Subcutaneous abdominal adipose tissue (tissue), 5 donors: ENCODE data around the gene NELFB.

ENCODE experiments used
- H3K27ac ChIP-seq: one replicate; pipeline ENCODE4 v1.7.0; 2013; ENCODE audit warnings: low read depth, mild to moderate bottlenecking, inconsistent platforms, low read length, moderate library complexity
- H3K27me3 ChIP-seq, 5 donors: one replicate each; pipeline ENCODE4 v1.7.0; 2013; ENCODE audit warnings: low read length in 5 of 5, inconsistent platforms in 1 of 5; ENCODE audit not compliant: control insufficient read depth in 5 of 5, insufficient read depth in 4 of 5
- H3K36me3 ChIP-seq, 5 donors: one replicate each; pipeline ENCODE4 v1.7.0; 2013; ENCODE audit warnings: low read length in 5 of 5; ENCODE audit not compliant: control insufficient read depth in 5 of 5, insufficient read depth in 5 of 5
- H3K4me1 ChIP-seq, 5 donors: one replicate each; pipeline ENCODE4 v1.7.0; 2013; ENCODE audit warnings: low read length in 5 of 5, mild to moderate bottlenecking in 3 of 5, moderate library complexity in 1 of 5; ENCODE audit not compliant: control insufficient read depth in 5 of 5, insufficient read depth in 5 of 5
- H3K4me3 ChIP-seq, 5 donors: one replicate each; pipeline ENCODE4 v1.7.0; 2013; ENCODE audit warnings: low read length in 5 of 5, low read depth in 1 of 5
- H3K9ac ChIP-seq, 5 donors: one replicate each; pipeline ENCODE4 v1.7.0; 2013; ENCODE audit warnings: low read length in 5 of 5, mild to moderate bottlenecking in 4 of 5, moderate library complexity in 3 of 5
- H3K9me3 ChIP-seq, 5 donors: one replicate each; pipeline ENCODE4 v1.7.0; 2013; ENCODE audit warnings: low read length in 5 of 5; ENCODE audit not compliant: control insufficient read depth in 5 of 5
- donor health status: healthy.
- donor health status: healthy.
- donor health status: healthy.
- donor health status: healthy.
- donor health status: healthy.

The NELFB gene

DNA sequence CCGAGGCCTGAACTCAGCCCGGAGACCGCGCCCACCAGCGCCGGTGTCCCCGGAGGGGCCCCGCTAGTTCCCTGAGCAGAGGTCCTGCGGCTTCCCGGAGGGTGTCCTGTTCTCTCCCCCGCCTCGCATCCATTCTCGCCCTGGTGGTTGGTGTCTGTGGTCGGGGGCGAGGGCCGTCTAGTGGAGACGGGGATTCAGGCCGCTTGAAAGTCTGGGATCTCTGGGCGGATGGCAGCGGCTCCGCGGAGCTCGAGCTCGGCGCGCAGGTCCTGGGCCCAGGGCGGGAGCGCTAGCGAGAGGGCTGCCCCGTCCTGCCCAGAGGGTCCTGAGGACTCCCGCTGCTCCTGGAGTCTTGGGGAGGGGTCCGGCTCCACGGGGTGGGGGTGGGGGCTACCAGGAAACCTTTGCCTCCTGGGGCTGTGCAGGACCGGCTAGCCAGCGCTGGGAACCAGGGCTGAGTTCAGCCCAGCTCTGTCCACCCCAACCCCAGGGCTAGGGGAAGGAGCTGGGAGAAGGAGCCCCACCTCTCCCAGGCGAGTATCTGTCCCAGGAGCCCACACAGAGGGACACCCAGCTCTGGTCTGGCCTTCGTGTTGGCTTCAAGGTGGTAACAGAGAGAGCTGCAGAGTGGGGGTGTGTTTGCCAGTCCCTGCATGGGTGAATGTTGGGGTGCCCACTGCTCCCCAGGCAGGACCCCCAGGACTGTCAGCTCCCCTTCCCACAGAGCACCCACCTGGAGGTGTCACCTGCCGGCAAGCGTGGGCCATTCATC lies 26.4 kb downstream of the NELFB start:
- Histone ChIP-seq H3K4me3 (no peak overlapping the region), H3K27me3 (peaks cover 0 to 20% (median 10%) of the 10 kb centered on the region in 5 donors), H3K27ac (no peak overlapping the region)

DNA sequence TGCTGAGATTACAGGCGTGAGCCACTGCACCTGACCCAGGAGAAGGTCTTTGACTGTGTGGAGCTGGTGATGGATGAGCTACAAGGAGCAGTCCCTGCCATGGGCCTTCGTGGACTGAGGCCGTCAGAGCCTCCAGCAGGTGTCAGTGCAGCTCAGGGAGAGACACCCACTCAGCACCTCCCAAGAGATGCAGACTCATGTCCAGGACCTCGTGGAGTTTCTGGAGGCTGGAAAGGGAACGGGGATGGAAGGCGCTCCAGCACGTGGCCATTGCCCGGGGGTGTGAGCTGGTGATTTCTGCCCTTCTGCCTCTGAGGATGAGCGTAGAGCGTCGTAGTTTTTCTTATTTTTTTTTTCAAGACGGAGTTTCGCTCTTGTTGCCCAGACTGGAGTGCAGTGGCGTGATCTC lies 31.9 kb downstream of the NELFB start:
- Histone ChIP-seq H3K9ac (no peak overlapping the region), H3K9me3 (no peaks in the 10 kb centered on the region), H3K27me3 (peaks cover 0 to 3% (median 0%) of the 10 kb centered on the region in 5 donors), H3K4me1 (peaks cover 0 to 5% (median 0%) of the 10 kb centered on the region in 5 donors), H3K4me3 (no peak overlapping the region), H3K27ac (no peak overlapping the region), H3K36me3 (no peaks in the 10 kb centered on the region)

More for the DNA sequence above, 26.4 kb downstream of the NELFB start:
- Histone ChIP-seq H3K4me1 (peaks cover 0 to 44% (median 27%) of the 10 kb centered on the region in 5 donors), H3K36me3 (peaks cover 0 to 19% (median 8%) of the 10 kb centered on the region in 5 donors), H3K9ac (no peak overlapping the region), H3K9me3 (peaks cover 0 to 3% (median 0%) of the 10 kb centered on the region in 5 donors)

DNA sequence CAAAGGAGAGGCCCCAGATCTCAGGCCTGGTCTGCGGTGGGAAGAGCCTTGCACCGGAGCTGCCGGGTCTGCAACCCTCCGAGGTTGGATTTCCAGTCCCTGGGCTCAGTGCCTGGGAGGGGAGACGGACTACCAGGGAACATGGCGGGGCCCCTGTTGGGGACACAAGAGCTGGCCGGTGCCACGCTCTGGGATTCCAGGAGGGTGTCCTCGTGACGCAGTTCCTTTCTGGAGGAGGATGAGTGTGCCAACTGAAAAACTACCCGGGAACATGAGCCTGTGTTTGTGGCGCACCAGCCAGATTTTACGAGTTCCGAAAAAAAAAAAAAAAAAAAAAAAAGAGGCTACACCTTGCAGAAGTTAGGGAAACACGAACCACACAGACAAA lies 38.0 kb downstream of the NELFB start:
- Histone ChIP-seq H3K27me3 (peaks cover 12 to 35% (median 29%) of the 10 kb centered on the region in 5 donors), H3K27ac (no peak overlapping the region), H3K9ac (no peak overlapping the region), H3K9me3 (peaks cover 0 to 5% (median 4%) of the 10 kb centered on the region in 5 donors), H3K4me1 (peaks cover 0 to 33% (median 26%) of the 10 kb centered on the region in 5 donors), H3K4me3 (no peak overlapping the region), H3K36me3 (no peaks in the 10 kb centered on the region)

DNA sequence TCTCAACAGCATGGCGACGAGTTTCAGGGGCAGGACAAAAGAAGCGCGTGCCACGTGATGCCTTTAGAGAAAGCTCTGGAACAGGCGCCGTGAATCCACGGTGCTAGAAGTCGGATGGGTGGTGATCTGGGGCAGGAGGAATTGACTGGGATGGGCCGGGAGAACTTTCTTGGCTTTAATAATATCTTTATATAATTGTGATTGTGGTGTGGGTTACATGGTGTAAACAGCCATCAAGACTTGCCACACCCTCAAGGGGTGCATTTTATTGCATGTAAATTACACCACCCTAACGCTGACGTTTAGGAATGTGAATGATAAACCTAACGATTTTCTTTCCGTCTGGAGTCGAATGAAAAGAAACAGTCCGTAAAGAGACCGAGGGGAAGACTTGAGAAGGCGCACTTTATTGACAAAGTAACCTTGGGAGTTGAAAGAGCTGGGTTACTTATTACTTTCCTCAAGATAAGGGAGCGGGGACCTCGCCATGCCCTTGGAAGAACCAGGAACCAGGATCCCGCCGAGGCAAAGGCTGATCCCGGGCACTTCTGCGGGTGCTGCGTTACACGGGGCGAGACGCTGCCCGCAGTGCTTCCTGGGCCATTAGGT lies 38.5 kb downstream of the NELFB start:
- Histone ChIP-seq H3K4me1 (peaks cover 0 to 38% (median 30%) of the 10 kb centered on the region in 5 donors), H3K27ac (no peak overlapping the region), H3K9ac (no peak overlapping the region), H3K27me3 (peaks cover 17 to 40% (median 34%) of the 10 kb centered on the region in 5 donors), H3K9me3 (peaks cover 0 to 5% (median 4%) of the 10 kb centered on the region in 5 donors), H3K4me3 (peak overlapping the region in 3 of 5 donors; percentile 4 to 27 (median 20)), H3K36me3 (no peaks in the 10 kb centered on the region)

DNA sequence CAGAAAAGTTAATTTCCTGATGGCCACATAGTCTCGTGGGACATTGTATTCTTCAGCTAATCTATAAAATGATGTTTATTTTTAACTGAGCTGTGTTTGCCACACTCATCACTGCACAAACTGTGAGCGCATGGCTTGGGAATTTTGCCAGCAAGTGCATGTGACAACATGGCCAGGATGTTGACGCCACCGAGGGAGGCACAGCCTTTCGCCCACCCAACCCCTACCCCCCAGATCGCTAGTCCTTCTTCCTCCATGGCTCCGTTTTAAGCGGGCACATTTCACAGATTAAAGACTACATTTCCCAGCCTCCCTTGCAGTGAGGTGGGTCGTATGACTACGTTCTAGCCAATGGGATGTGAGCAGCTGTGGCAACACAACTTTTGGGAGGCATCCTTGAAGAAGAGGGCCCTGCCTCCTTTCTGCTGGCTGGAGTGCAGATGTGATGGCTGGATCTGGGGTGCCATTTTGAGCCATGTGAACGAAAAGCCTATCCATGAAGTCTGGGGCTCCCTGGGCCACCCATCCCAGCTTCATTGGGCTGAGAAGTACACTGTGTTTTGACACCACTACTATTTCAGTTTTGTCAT lies 39.1 kb downstream of the NELFB start:
- peak overlapping the region in 4 of 5 donors; percentile 4 to 44 (median 24) for H3K4me3 ChIP-seq
- peaks cover 0 to 1% (median 0%) of the 10 kb centered on the region in 5 donors for H3K36me3 ChIP-seq
- peaks cover 0 to 44% (median 36%) of the 10 kb centered on the region in 5 donors for H3K4me1 ChIP-seq
- H3K9ac ChIP-seq, result no peak overlapping the region
- H3K27me3 ChIP-seq, result peaks cover 23 to 46% (median 40%) of the 10 kb centered on the region in 5 donors
- H3K27ac ChIP-seq, result no peak overlapping the region
- peaks cover 0 to 5% (median 4%) of the 10 kb centered on the region in 5 donors for H3K9me3 ChIP-seq

DNA sequence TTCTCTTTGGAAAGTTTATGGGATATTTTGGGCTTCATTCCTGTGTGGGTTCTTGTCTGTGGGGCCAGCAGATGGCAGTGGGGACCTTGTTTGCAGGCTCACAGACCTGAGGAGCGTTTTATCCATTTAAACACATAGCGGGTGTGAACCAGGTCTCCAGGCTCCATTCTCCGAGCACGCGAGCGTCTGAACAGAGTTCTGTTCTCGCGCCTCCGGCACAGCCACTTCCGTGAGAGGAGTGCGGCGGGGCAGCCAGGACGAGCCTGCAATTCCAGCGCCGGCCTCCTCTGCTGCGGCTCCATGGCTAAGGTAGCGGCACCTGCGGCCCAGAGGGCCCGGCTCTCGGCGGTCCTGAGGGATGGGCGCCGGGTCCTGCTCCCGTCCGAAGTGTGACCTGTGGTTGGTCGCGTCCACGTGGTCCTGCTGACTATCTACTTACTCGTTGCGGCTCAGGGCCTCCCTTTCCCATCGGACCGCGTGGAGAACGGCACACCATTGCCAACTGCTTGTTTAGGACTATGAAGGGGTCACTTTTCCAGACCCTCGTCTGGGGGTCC lies 39.6 kb downstream of the NELFB start:
- peak overlapping the region in 2 of 5 donors; percentile 11 to 44 for H3K4me3 ChIP-seq
- H3K27me3 ChIP-seq, result peaks cover 26 to 49% (median 44%) of the 10 kb centered on the region in 5 donors
- H3K27ac ChIP-seq, result no peak overlapping the region
- peaks cover 0 to 3% (median 0%) of the 10 kb centered on the region in 5 donors for H3K36me3 ChIP-seq
- peaks cover 0 to 46% (median 38%) of the 10 kb centered on the region in 5 donors for H3K4me1 ChIP-seq
- peak overlapping the region in 1 of 5 donors; percentile 30 for H3K9ac ChIP-seq
- peaks cover 0 to 5% (median 4%) of the 10 kb centered on the region in 5 donors for H3K9me3 ChIP-seq

DNA sequence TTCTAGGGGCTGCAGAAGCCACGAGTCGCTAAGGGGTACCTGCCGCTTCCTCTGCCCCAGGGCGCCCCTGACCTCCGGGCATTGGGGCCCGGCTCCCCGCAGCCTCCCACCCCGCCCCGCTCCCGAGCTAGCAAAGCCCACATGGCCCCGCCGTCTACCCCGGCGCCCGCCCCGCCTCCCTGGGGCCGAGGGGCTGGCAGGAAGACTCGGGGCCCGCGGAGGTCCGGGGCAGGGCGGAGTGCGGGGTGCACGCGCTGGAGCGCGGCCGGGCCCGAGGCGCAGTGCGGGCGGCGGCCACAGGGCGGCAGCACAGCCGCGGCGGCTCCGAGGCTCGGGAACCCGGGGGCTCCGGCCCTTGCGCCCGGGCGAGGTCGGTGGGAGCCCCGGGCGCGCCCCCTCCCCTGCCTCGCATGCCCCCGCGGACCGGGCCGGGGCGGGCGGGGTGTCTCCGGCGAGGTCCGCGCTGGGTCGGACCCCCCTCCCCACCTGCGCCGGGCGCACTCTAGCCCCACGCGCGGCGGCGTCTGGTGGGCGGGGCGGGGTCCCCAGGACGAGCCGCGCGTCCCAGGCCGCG lies 40.2 kb downstream of the NELFB start:
- peak overlapping the region in 1 of 5 donors; percentile 30 for H3K9ac ChIP-seq
- H3K4me1 ChIP-seq, result peaks cover 0 to 49% (median 38%) of the 10 kb centered on the region in 5 donors
- H3K4me3 ChIP-seq, result peak overlapping the region in 2 of 5 donors; percentile 11 to 44
- peaks cover 0 to 5% (median 4%) of the 10 kb centered on the region in 5 donors for H3K9me3 ChIP-seq
- peaks cover 0 to 3% (median 0%) of the 10 kb centered on the region in 5 donors for H3K36me3 ChIP-seq
- peaks cover 31 to 54% (median 48%) of the 10 kb centered on the region in 5 donors for H3K27me3 ChIP-seq
- no peak overlapping the region for H3K27ac ChIP-seq

DNA sequence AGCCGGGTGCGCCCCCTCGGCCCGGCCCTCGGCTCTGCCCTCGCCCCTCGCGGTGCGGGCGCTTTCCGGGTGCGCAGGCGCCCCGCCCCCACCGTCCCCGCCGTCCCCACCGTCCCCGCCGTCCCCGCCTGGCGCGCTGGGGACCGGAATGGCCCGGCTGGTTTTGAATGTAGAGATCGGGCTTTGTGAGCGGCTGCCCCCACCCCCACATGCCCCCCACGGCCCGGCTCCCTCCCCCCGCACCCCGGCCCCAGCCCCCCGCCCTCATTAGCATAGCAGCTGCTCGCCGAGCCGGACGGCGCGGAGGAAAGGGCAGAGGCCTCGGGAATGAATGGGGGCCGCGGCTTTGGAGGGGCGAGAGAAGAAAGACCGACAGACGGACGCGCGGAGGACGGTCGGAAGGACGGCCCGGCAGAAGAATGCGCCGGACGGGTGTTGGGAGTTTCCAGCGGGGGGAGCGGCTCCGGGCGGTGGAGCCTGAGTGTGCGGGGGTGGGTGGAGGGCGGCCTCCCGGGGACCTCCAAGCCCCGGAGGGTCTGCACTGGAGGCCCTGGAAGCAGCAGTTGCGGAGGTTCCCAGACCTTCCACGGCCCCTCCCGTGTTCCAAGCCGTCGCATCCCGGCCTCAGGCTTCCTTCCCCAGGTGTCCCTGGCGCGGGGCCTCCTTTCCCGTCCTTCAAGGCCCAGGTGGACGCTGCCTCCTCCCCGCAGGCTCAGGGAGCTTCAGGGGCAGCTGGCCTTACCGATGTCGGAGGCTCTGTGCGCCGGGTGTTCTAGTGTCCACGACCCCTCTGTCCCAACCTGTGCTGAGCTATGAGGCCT lies 40.9 kb downstream of the NELFB start:
- Histone ChIP-seq H3K9ac (peak overlapping the region in 4 of 5 donors; percentile 3 to 61 (median 39)), H3K27ac (peak overlapping the region; percentile 74), H3K4me3 (peak overlapping the region in 4 of 5 donors; percentile 49 to 60 (median 58)), H3K4me1 (peaks cover 0 to 53% (median 38%) of the 10 kb centered on the region in 5 donors), H3K36me3 (peaks cover 0 to 3% (median 0%) of the 10 kb centered on the region in 5 donors), H3K27me3 (peaks cover 31 to 56% (median 51%) of the 10 kb centered on the region in 5 donors), H3K9me3 (peaks cover 0 to 5% (median 4%) of the 10 kb centered on the region in 5 donors)
